ENCODE results near the gene PDXDC1.
"Not testable (repeated sequence)": the region's sequence is repeated elsewhere in the genome, so short reads cannot be mapped to it uniquely, and the experiment has no call there.

PDXDC1 gene

DNA sequence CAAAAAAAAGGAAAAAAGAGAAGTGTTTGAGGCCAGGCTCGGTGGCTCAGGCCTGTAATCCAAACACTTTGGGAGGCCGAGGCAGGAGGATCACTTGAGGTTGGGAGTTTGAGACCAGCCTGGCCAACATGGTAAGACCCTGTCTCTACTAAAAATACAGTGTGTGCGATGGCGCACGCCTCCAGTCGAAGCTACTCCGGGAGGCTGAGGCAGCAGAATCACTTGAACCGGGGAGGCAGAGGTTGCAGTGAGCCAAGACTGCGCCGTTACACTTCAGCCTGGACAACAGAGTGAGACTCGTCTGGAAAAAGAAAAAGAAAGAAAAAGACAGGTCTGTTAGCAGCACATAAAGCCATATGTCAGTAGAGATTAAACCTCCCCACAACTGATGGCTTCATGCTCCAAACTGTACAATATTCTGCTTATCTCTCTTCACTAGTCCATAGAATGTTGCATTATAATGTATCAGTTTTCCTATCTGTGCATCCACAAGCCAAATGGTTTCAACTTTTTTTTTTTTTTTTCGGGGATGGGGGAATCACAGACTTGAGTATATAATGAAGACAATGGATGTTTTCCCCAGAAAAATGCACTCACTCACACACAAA is 3.1 kb upstream of the PDXDC1 start:
- in situ Hi-C loops (cut with MboI; ENCODE audit: low sequenced_read_pairs): not testable (repeated sequence)

GRCh38 chr16:14973785-14974322 is 972 bp upstream of the PDXDC1 start:
- in situ Hi-C loops (cut with MboI; ENCODE audit: low sequenced_read_pairs): not testable (repeated sequence)

- in situ Hi-C loops (cut with MboI; ENCODE audit: low sequenced_read_pairs): not testable (repeated sequence)
These were observed 533 bp upstream of the PDXDC1 start for GRCh38 chr16:14974331-14974655.

GRCh38 chr16:14975418-14976194 is 780 bp downstream of the PDXDC1 start:
- in situ Hi-C loops (cut with MboI; ENCODE audit: low sequenced_read_pairs): not testable (repeated sequence)

DNA sequence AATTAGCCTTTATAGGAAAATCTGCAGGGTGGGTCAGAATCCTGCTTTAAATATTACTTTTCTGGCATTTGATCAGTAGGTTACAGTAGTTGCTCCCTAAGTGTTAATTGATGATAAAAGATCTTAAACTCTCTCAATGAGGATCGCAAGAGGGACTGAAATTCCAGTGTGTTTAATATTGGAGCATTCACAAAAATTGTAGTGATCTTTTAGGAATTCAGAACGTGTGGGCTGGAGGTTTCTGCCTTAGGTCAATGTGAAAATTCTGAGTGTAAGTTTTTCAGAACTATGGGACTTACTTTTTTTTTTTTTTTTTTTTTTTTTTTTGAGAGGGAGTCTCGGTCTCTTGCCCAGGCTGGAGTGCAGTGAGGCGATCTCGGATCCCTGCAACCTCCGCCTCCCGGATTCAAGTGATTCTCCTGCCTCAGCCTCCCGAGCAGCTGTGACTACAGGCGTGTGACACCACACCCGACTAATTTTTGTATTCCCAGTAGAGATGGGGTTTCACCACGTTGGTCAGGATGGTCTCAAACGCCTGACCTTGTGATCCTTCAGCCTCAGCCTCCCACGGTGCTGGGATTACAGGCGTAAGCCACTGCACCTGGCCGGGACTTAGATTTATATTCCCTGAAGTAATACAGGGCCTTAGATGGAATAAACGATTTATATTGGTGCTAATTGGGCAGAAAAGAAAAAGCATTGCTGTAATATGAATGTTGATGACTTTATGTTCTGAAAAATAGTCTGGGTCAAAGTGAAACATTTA is 2.3 kb downstream of the PDXDC1 start:
- in situ Hi-C loops (cut with MboI; ENCODE audit: low sequenced_read_pairs): not testable (repeated sequence)

DNA sequence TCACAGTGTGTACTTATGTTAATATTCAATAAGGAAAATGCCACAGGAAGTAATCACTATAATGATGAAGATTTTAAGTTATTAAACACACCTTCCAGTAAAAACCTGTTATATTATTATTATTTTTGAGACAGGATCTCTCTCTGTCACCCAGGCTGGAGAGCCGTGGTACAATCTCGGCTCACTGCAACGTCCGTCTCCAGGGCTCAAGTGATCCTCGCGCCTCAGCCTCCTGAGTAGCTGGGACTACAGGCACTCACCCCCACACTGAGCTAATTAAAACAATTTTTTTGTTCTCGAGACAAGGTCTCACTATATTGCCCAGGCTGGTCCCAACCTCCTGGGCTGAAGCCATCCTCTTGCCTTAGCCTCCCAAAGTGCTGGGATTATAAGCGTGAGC is 3.5 kb downstream of the PDXDC1 start:
- in situ Hi-C loops (cut with MboI; ENCODE audit: low sequenced_read_pairs): not testable (repeated sequence)

DNA sequence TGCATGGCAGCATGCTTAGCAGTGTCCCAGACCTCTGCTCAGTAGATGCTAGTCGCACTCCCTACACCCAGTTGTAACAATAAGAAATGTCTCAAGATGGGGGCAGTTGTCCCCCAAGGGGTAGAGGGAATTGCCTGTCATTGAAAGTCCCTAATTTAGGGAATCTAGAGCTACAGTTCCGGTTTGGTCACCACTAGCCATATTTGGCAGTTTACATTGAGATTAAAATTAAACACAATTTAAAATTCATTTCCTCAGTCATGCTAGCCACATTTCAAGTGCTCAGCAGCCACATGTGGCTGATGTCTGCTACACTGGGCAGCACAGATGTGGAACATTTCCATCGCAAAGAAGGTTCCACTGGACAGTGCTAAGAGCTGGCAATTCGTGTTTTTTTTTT is 4.1 kb downstream of the PDXDC1 start:
- in situ Hi-C loops (cut with MboI; ENCODE audit: low sequenced_read_pairs): not testable (repeated sequence)

DNA sequence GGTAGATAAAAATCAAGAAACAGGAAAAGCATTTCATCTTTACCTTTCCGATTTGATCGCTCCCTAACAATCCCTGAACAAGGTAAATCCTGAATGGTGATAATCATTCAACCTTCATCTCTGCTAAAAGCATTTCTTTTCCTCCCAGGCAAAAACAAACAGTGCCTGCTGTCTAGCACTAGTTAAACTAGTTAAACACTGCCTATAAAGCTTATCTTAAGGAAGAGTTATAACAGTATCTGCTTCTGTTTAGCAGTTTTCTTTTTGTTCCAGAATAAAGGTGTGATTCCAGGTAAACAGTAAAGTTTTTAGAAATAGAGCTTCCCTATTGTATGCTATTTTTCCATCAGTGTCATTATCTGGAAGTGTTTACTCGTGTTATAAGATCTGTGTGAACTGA is 6.4 kb downstream of the PDXDC1 start:
- in situ Hi-C loops (cut with MboI; ENCODE audit: low sequenced_read_pairs): not testable (repeated sequence)

DNA sequence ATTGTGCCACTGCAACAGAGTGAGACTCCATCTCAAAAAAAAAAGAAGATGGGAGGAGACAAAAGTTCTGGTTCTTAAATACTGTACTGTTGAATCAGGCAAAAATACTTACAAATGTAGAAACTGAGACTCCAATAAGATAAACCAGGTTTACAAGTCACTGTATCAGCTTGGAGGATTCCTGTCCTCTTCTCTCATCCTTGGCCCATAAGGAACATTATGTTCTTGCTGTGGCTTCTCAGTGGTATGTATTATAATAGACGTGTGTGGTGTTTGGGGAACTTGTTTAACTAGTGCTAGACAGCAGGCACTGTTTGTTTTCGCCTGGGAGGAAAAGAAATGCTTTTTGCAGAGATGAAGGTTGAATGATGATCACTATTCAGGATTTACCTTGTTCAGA is 7.7 kb downstream of the PDXDC1 start:
- in situ Hi-C loops (cut with MboI; ENCODE audit: low sequenced_read_pairs): not testable (repeated sequence)

- in situ Hi-C loops (cut with MboI; ENCODE audit: low sequenced_read_pairs): not testable (repeated sequence)
These were observed 13.3 kb downstream of the PDXDC1 start for GRCh38 chr16:14988092-14988491.

- in situ Hi-C loops (cut with MboI; ENCODE audit: low sequenced_read_pairs): not testable (repeated sequence)
These were observed 13.9 kb downstream of the PDXDC1 start for GRCh38 chr16:14988661-14989191.

DNA sequence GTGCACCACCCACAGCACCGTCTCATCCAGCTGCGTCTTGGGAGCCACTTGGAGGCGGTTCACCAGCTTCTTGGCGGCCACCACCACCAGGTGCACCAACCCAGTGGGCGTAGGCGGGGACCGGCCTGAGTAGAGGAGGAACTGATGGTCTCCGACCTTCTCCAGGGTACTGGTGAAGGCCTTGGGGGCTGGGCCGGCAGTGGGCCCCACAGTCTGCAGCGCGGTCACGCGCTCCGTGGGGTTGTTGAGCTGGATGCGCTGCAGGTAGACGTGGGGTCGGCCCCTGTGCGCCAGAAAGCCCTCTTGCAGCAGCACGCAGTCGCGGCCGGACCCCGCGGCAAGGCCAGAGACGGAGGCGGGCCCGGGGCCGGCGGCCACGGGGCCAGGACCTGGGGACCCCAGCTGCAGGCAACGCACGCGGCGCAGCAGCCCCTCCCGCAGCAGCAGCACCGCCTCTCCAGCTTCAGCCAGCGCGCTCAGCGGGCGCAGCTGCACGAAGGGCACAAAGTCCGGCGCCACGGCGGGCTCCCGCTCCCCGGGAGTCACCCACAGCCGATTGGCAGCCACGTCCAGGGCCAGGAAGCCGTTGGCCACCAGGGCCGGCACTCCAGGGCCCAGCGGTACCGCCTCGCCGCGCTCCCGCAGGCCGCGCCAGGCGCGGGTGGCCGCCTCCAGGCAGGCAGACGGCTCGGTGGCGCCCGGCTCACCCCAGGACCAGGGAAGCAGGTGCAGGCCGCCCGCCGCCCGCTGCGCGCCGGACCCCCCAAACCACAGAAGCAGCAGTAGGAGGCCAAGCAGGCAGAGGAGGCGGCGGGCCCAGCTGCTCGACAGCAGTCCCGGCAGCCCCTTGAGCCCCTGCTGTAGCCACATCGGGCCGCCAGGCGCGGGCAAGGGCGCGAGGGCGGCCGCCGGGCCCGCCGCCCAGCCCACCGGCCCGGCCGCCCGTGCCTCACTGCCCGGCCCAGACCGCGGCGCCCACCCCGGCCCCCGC is 14.8 kb downstream of the PDXDC1 start:
- in situ Hi-C loops (cut with MboI; ENCODE audit: low sequenced_read_pairs): not testable (repeated sequence)

DNA sequence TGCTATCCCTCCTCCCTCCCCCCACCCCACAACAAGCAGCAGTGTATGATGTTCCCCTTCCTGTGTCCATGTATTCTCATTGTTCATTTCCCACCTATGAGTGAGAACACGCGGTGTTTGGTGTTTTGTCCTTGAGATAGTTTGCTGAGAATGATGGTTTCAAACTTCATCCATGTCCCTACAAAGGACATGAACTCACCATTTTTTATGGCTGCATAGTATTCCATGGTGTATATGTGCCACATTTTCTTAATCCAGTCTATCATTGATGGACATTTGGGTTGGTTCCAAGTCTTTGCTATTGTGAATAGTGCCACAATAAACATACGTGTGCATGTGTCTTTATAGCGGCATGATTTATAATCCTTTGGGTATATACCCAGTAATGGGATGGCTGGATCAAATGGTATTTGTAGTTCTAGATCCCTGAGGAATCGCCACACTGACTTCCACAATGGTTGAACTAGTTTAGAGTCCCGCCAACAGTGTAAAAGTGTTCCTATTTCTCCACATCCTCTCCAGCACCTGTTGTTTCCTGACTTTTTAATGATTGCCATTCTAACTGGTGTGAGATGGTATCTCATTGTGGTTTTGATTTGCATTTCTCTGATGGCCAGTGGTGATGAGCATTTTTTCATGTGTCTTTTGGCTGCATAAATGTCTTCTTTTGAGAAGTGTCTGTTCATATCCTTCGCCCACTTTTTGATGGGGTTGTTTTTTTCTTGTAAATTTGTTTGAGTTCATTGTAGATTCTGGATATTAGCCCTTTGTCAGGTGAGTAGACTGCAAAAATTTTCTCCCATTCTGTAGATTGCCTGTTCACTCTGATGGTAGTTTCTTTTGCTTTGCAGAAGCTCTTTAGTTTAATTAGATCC is 18.7 kb downstream of the PDXDC1 start:
- in situ Hi-C loops (cut with MboI; ENCODE audit: low sequenced_read_pairs): not testable (repeated sequence)

DNA sequence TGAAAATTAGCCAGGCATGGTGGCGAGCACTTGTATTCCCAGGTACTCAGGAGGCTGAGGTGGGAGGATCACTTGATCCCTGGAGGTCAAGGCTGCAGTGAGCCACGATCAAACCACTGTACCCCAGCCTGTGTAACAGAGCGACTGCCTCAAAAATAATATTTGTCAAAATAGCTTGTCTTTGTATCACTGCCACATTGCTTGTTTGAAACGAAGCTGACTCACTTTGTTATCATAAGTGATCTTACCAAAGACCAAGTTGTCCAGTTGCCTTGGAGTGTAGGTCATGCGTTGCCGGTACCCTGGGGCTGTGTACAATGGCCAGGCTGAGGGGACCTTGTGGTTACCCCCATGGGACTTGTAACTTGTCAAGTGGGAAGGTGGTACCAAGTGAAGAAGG is 21.9 kb downstream of the PDXDC1 start:
- in situ Hi-C loops (cut with MboI; ENCODE audit: low sequenced_read_pairs): not testable (repeated sequence)

- in situ Hi-C loops (cut with MboI; ENCODE audit: low sequenced_read_pairs): not testable (repeated sequence)
These were observed 23.5 kb downstream of the PDXDC1 start for GRCh38 chr16:14998300-14998699.

- in situ Hi-C loops (cut with MboI; ENCODE audit: low sequenced_read_pairs): not testable (repeated sequence)
These were observed 25.0 kb downstream of the PDXDC1 start for GRCh38 chr16:14999845-15000244.

GRCh38 chr16:15002448-15002847 is 27.6 kb downstream of the PDXDC1 start:
- in situ Hi-C loops (cut with MboI; ENCODE audit: low sequenced_read_pairs): not testable (repeated sequence)

DNA sequence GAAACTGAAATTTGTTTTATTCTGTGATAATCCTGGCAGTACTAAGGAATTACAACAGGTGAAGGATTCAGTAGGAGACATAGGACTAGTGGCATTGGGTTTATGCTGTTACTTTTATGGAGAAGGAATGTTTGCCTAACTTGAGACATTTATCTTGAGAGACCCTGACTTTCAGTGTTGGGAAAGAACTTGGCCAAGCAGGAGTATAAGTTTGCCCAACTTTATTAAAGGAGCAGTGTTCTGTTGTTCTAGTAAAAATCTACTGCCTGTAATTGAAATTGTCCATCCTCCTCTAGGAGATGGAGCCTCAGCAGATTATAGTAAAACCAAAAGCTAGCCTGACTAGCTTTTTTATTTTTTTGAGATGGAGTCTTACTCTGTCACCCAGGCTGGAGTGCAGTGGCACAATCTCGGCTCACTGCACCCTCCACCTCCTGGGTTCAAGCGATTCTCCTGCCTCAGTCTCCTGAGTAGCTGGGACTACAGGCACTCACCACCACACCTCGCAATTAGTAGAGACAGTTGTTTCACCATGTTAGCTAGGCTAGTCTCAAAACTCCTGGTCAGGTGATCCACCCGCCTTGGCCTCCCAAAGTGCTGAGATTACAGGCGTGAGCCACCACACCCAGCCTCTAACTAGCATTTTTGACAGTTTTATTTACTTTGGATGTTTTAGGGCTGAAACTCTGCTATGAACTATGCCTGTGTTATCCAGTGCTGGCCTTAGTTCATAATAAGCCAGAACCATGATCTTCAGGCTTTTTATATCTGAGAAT is 30.7 kb downstream of the PDXDC1 start:
- in situ Hi-C loops (cut with MboI; ENCODE audit: low sequenced_read_pairs): not testable (repeated sequence)

Data from HL-60/S4 treated with phorbol 12-myristate 13-acetate at 8.2 ng/mL for 4 days and 3 days (cell line).